IPS-18c (cell line): ENCODE data around the gene BOLL.
"Not testable (repeated sequence)": the region's sequence is repeated elsewhere in the genome, so short reads cannot be mapped to it uniquely, and the experiment has no call there.

ENCODE experiments used
- H3K4me3 ChIP-seq: 2 replicates; pipeline ENCODE4 v1.7.0; 2013; ENCODE audit warnings: low read depth, mild to moderate bottlenecking, low read length, moderate library complexity; ENCODE audit not compliant: insufficient read depth
- H3K9me3 ChIP-seq: one replicate; pipeline ENCODE4 v1.6.1; 2013; ENCODE audit warnings: mild to moderate bottlenecking, low read length, moderate library complexity; ENCODE audit not compliant: control insufficient read depth, insufficient read depth

Gene BOLL, protein sequence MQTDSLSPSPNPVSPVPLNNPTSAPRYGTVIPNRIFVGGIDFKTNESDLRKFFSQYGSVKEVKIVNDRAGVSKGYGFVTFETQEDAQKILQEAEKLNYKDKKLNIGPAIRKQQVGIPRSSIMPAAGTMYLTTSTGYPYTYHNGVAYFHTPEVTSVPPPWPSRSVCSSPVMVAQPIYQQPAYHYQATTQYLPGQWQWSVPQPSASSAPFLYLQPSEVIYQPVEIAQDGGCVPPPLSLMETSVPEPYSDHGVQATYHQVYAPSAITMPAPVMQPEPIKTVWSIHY

DNA sequence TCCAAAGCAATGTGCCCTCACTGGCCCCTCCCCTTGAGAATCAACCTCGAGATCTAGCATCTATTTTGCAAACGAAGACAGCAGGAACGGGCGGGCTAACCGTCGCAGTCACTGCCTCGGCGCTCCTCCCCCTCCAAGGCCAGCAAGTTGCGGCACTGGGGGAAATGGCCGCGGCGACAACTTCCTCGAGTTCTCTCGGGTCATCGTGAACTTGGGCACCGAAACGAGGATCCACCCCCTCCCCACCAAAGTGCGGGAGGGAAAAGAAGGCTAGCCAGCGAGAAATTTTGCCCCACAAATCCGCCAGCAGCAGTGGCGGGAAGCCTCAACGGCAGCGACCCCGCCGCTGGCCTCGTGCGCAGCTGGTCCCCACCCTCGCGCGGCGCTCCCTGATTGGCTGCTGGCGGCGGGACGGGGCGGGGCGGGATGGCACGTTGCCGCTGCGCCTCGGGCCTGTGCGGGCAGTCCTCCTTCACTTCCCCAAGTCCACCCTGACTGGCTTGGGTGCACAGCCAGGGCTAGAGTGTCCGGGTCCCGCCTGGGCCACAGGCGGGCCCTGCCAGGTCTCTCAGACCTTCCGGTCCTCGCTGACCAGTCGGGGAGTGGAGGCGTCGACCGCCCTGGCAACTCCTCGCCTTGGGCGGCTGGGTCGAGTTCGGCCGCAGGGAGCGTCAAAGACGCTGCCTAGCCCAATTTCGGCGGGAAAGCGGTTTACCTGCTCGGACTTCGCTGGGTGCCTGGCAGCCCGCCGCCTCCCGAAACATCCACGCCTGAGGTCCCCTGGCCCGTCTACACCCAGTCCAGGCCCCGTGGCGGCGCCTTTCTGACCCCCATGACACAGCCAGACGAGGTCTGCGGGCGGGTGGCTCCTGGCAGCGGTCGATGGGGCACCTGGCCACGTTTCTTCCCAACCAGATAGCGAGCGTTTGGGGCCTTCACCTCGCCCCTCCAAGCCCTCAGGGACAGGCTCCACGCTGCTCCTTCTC, at the start of gene BOLL:
Gene BOLL, minus strand, starts transcription at position 364 of the 986 bp plus-strand sequence. CDS start 3,469 bp downstream, outside the sequence.
- Histone ChIP-seq H3K9me3 (no peaks in the 10 kb centered on the region), H3K4me3 (peak within 1 kb of the TSS; percentile 38; the same call in 1 of the 2 replicates)

- not testable (repeated sequence) for H3K4me3 ChIP-seq, H3K9me3 ChIP-seq
Measured at GRCh38 chr2:197834771-197835170, 49.7 kb upstream of the BOLL start.

DNA sequence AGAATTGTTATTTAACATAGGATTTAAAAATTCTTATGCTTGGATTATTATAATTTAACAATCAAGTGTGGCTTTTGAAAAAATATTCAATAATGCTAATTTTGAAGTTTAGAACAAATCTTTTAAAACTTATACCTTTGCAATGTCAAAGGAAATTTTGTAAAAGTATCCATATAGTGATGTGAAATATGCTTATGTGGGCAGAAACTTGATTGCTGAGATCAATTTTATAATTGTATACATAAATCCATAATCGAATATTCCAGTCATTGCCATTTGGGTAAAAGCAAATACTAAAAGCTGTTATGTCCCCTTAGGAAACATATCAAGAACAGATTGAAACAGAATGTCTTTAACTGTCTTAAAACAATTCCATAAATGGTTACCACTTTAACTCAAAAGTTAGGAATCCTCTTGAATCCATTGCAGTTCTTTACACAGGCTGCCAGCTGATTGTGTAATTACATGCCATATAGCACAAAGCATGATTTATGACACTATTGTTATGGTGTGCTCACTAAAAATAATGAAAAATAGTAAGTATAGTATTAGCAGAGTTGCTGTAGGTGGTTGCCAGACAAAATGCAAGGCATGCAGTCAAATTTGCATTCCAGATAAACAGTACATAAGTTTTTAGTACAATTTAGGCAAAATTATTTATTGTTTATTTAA, 43.5 kb upstream of the BOLL start:
- Histone ChIP-seq H3K9me3 (no peaks in the 10 kb centered on the region), H3K4me3 (no peak overlapping the region)

GRCh38 chr2:197827618-197828017, 42.5 kb upstream of the BOLL start:
- Histone ChIP-seq H3K9me3 (no peaks in the 10 kb centered on the region), H3K4me3 (no peak overlapping the region)

- Histone ChIP-seq H3K4me3 (no peak overlapping the region), H3K9me3 (no peaks in the 10 kb centered on the region)
Measured at GRCh38 chr2:197822333-197822732, 37.2 kb upstream of the BOLL start.

GRCh38 chr2:197821550-197822289, 36.6 kb upstream of the BOLL start:
- Histone ChIP-seq H3K4me3 (no peak overlapping the region), H3K9me3 (no peaks in the 10 kb centered on the region)

- Histone ChIP-seq H3K9me3 (no peaks in the 10 kb centered on the region), H3K4me3 (no peak overlapping the region)
Measured at GRCh38 chr2:197814526-197814925, 29.4 kb upstream of the BOLL start.

DNA sequence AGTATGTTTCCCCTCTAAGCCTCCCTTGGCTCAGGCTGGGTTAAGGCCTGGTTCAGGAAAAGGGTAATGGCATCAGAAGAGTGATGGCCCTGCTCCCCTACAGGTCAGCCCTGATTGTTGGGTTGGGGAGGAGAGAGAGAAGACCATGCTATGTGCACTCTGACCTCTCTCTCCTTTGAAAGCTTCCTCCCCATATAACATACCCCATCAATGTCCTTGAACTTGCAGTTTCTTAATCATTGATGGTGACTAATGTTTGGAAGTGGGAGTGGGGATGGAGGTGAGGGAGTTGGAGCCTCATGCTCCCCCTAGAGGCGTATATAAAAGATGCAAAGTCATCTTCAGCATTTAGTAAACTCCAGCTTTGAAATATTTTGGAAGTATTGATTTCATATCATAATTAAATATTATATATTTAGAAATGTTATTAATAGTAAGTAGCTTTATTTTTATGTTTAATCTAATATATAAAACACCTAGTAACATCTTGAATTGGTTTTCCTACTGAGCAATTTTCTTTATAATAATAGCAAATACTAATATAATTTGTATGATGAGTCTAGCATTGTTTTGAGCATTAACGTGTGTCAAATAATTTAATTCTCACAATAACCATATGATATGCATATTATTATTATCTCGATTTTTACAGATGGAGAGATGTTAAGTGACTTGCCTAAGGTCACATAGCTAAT, 28.1 kb upstream of the BOLL start:
- Histone ChIP-seq H3K9me3 (no peaks in the 10 kb centered on the region), H3K4me3 (no peak overlapping the region)

GRCh38 chr2:197810491-197810890, 25.4 kb upstream of the BOLL start:
- no peak overlapping the region for H3K4me3 ChIP-seq
- H3K9me3 ChIP-seq = no peaks in the 10 kb centered on the region

- Histone ChIP-seq H3K9me3 (no peaks in the 10 kb centered on the region), H3K4me3 (no peak overlapping the region)
Measured at GRCh38 chr2:197810016-197810415, 24.9 kb upstream of the BOLL start.

DNA sequence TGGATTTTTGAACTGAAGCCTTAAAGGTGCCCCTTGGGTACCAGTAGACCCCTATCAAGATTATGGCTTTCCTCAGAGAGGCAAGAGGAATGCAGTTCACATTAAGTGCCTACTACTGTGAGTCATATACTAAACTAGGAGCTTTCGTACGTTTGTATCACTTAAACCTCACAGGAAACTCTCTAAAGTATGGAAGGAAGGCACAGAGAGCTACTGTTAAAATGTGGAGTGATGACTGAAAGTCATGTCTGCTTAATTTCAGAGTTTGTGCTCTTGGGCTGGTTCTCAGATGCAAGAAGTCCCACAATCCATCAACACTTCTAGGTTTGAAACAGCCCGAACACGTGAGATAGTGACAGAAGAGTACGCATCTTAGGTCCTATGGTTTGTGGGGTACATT, 23.9 kb upstream of the BOLL start:
- H3K4me3 ChIP-seq = no peak overlapping the region
- H3K9me3 ChIP-seq = no peaks in the 10 kb centered on the region

GRCh38 chr2:197805715-197806633, 20.9 kb upstream of the BOLL start:
- H3K9me3 ChIP-seq = no peaks in the 10 kb centered on the region
- peak overlapping the region; percentile 62; the same call in 1 of the 2 replicates for H3K4me3 ChIP-seq

- Histone ChIP-seq H3K9me3 (no peaks in the 10 kb centered on the region), H3K4me3 (peak overlapping the region; percentile 62)
Measured at GRCh38 chr2:197804758-197805714, 19.9 kb upstream of the BOLL start.

- H3K4me3 ChIP-seq = peak within 1 kb of the TSS; percentile 62
- H3K9me3 ChIP-seq = no peaks in the 10 kb centered on the region
Measured at GRCh38 chr2:197804049-197804757, 19.1 kb upstream of the BOLL start, which contains the start of gene PLCL1. Gene PLCL1 (plus strand): TSS chr2:197804593.
